Measurements from ENCODE around the gene SLC12A5.
"Not testable (repeated sequence)": the region's sequence is repeated elsewhere in the genome, so short reads cannot be mapped to it uniquely, and the experiment has no call there.

The SLC12A5 gene

GRCh38 chr20:46085179-46085851 lies 56.3 kb downstream of the SLC12A5 start:
- DNase-seq: no peak

GRCh38 chr20:46087161-46087560 lies 58.1 kb downstream of the SLC12A5 start:
- Histone ChIP-seq H3K4me1 (ENCODE audit: control insufficient read depth, insufficient read depth, low read length, poor library complexity, severe bottlenecking) (peaks cover 23% of the 10 kb centered on the region), H3K4me3 (ENCODE audit: insufficient read depth, low read depth, low read length, poor library complexity, severe bottlenecking) (no peak overlapping the region), H3K9me3 (ENCODE audit: control insufficient read depth, low read length) (no peaks in the 10 kb centered on the region), H3K27ac (ENCODE audit: insufficient read depth, low read length, poor library complexity, severe bottlenecking) (no peak overlapping the region), H3K27me3 (replicated peaks; ENCODE audit: control insufficient read depth, insufficient read depth, low read length, poor library complexity, severe bottlenecking) (no peaks in the 10 kb centered on the region), H3K36me3 (ENCODE audit: control insufficient read depth, insufficient read depth, low read length) (no peaks in the 10 kb centered on the region)
- no peak for DNase-seq

More at GRCh38 chr20:46085179-46085851, 56.3 kb downstream of the SLC12A5 start:
- Histone ChIP-seq H3K27me3 (replicated peaks; ENCODE audit: control insufficient read depth, insufficient read depth, low read length, poor library complexity, severe bottlenecking) (no peaks in the 10 kb centered on the region), H3K4me1 (ENCODE audit: control insufficient read depth, insufficient read depth, low read length, poor library complexity, severe bottlenecking) (peaks cover 26% of the 10 kb centered on the region), H3K36me3 (ENCODE audit: control insufficient read depth, insufficient read depth, low read length) (no peaks in the 10 kb centered on the region), H3K4me3 (ENCODE audit: insufficient read depth, low read depth, low read length, poor library complexity, severe bottlenecking) (no peak overlapping the region), H3K9me3 (ENCODE audit: control insufficient read depth, low read length) (no peaks in the 10 kb centered on the region), H3K27ac (ENCODE audit: insufficient read depth, low read length, poor library complexity, severe bottlenecking) (no peak overlapping the region)

GRCh38 chr20:46088409-46089166 lies 59.6 kb downstream of the SLC12A5 start:
- H3K27ac ChIP-seq (ENCODE audit: insufficient read depth, low read length, poor library complexity, severe bottlenecking): peak overlapping the region; percentile 81
- H3K4me3 ChIP-seq (ENCODE audit: insufficient read depth, low read depth, low read length, poor library complexity, severe bottlenecking): peak overlapping the region; percentile 80
- no peaks in the 10 kb centered on the region for H3K36me3 ChIP-seq (ENCODE audit: control insufficient read depth, insufficient read depth, low read length)
- DNase-seq: no peak
- no peaks in the 10 kb centered on the region for H3K9me3 ChIP-seq (ENCODE audit: control insufficient read depth, low read length)
- peaks cover 23% of the 10 kb centered on the region for H3K4me1 ChIP-seq (ENCODE audit: control insufficient read depth, insufficient read depth, low read length, poor library complexity, severe bottlenecking)
- H3K27me3 ChIP-seq (replicated peaks; ENCODE audit: control insufficient read depth, insufficient read depth, low read length, poor library complexity, severe bottlenecking): no peaks in the 10 kb centered on the region

GRCh38 chr20:46089167-46089416 lies 60.1 kb downstream of the SLC12A5 start:
- H3K36me3 ChIP-seq (ENCODE audit: control insufficient read depth, insufficient read depth, low read length): no peaks in the 10 kb centered on the region
- H3K9me3 ChIP-seq (ENCODE audit: control insufficient read depth, low read length): no peaks in the 10 kb centered on the region
- peak overlapping the region; percentile 81 for H3K27ac ChIP-seq (ENCODE audit: insufficient read depth, low read length, poor library complexity, severe bottlenecking)
- peak overlapping the region; percentile 80 for H3K4me3 ChIP-seq (ENCODE audit: insufficient read depth, low read depth, low read length, poor library complexity, severe bottlenecking)
- DNase-seq: peak in 2 of 3 donors; percentile 34 to 42
- H3K27me3 ChIP-seq (replicated peaks; ENCODE audit: control insufficient read depth, insufficient read depth, low read length, poor library complexity, severe bottlenecking): no peaks in the 10 kb centered on the region
- H3K4me1 ChIP-seq (ENCODE audit: control insufficient read depth, insufficient read depth, low read length, poor library complexity, severe bottlenecking): peaks cover 23% of the 10 kb centered on the region

- peak within 1 kb of the TSS; percentile 81 for H3K27ac ChIP-seq (ENCODE audit: insufficient read depth, low read length, poor library complexity, severe bottlenecking)
- H3K9me3 ChIP-seq (ENCODE audit: control insufficient read depth, low read length): no peaks in the 10 kb centered on the region
- peak; percentile 83 to 89 (median 87) for DNase-seq
- peaks cover 23% of the 10 kb centered on the region for H3K4me1 ChIP-seq (ENCODE audit: control insufficient read depth, insufficient read depth, low read length, poor library complexity, severe bottlenecking)
- H3K4me3 ChIP-seq (ENCODE audit: insufficient read depth, low read depth, low read length, poor library complexity, severe bottlenecking): peak within 1 kb of the TSS; percentile 80
- H3K36me3 ChIP-seq (ENCODE audit: control insufficient read depth, insufficient read depth, low read length): no peaks in the 10 kb centered on the region
- H3K27me3 ChIP-seq (replicated peaks; ENCODE audit: control insufficient read depth, insufficient read depth, low read length, poor library complexity, severe bottlenecking): peaks cover 3% of the 10 kb centered on the region
Observed at GRCh38 chr20:46089417-46090388, 60.7 kb downstream of the SLC12A5 start, which contains the start of gene NCOA5. Gene NCOA5 (minus strand): TSS chr20:46089962. CDS start chr20:46079424, 10,538 bp downstream.

- H3K36me3 ChIP-seq (ENCODE audit: control insufficient read depth, insufficient read depth, low read length); H3K9me3 ChIP-seq (ENCODE audit: control insufficient read depth, low read length); DNase-seq; H3K4me3 ChIP-seq (ENCODE audit: insufficient read depth, low read depth, low read length, poor library complexity, severe bottlenecking); H3K27ac ChIP-seq (ENCODE audit: insufficient read depth, low read length, poor library complexity, severe bottlenecking); H3K27me3 ChIP-seq (replicated peaks; ENCODE audit: control insufficient read depth, insufficient read depth, low read length, poor library complexity, severe bottlenecking): not testable (repeated sequence)
- H3K4me1 ChIP-seq (ENCODE audit: control insufficient read depth, insufficient read depth, low read length, poor library complexity, severe bottlenecking): peaks cover 23% of the 10 kb centered on the region
Observed at GRCh38 chr20:46091622-46092535, 62.9 kb downstream of the SLC12A5 start.

- Histone ChIP-seq H3K27me3 (replicated peaks; ENCODE audit: control insufficient read depth, insufficient read depth, low read length, poor library complexity, severe bottlenecking) (peaks cover 9% of the 10 kb centered on the region), H3K4me3 (ENCODE audit: insufficient read depth, low read depth, low read length, poor library complexity, severe bottlenecking) (no peak overlapping the region), H3K4me1 (ENCODE audit: control insufficient read depth, insufficient read depth, low read length, poor library complexity, severe bottlenecking) (peaks cover 11% of the 10 kb centered on the region), H3K9me3 (ENCODE audit: control insufficient read depth, low read length) (no peaks in the 10 kb centered on the region), H3K27ac (ENCODE audit: insufficient read depth, low read length, poor library complexity, severe bottlenecking) (no peak overlapping the region), H3K36me3 (ENCODE audit: control insufficient read depth, insufficient read depth, low read length) (no peaks in the 10 kb centered on the region)
- DNase-seq: no peak
Observed at GRCh38 chr20:46093531-46093930, 64.5 kb downstream of the SLC12A5 start.

- DNase-seq: no peak
- Histone ChIP-seq H3K9me3 (ENCODE audit: control insufficient read depth, low read length) (no peaks in the 10 kb centered on the region), H3K27me3 (replicated peaks; ENCODE audit: control insufficient read depth, insufficient read depth, low read length, poor library complexity, severe bottlenecking) (peaks cover 15% of the 10 kb centered on the region), H3K4me3 (ENCODE audit: insufficient read depth, low read depth, low read length, poor library complexity, severe bottlenecking) (no peak overlapping the region), H3K36me3 (ENCODE audit: control insufficient read depth, insufficient read depth, low read length) (no peaks in the 10 kb centered on the region), H3K27ac (ENCODE audit: insufficient read depth, low read length, poor library complexity, severe bottlenecking) (no peak overlapping the region), H3K4me1 (ENCODE audit: control insufficient read depth, insufficient read depth, low read length, poor library complexity, severe bottlenecking) (no peaks in the 10 kb centered on the region)
Observed at GRCh38 chr20:46099491-46100287, 70.7 kb downstream of the SLC12A5 start.

Data from effector memory CD4-positive, alpha-beta T cell (primary cell).